GM12891 (cell line): ENCODE measurements around the gene ATCAY.

Experiments used
- POLR2A ChIP-seq: IDR thresholded peaks from 2 replicates; pipeline ENCODE4 v1.6.1; 2011; ENCODE audit warnings: low read depth, low read length, control low read depth
- SPI1 ChIP-seq: IDR thresholded peaks from 2 replicates; pipeline ENCODE4 v1.6.1; 2011; ENCODE audit warnings: low read depth, low read length, control low read depth

- TF ChIP-seq POLR2A (no peak), SPI1 (no peak)
Observed at GRCh38 chr19:3890591-3890990, 10.1 kb downstream of the ATCAY start.
